Measurements from ENCODE around the gene CHCHD3. TPM values are rescaled to one million over a fixed set of nuclear protein-coding genes. Genes with fewer than 3 reads are reported as not detected.

Gene CHCHD3
- total and polyA plus RNA-seq, 2 donors: 22.5 to 56.6 TPM

- Histone ChIP-seq H3K9me3 (ENCODE audit: control insufficient read depth in 2 of 2, insufficient read depth in 1 of 2, low read length in 1 of 2) (no peaks in the 10 kb centered on the region), H3K4me1 (ENCODE audit: control insufficient read depth in 2 of 2, insufficient read depth in 2 of 2, low read length in 2 of 2) (peaks cover 0 to 3% of the 10 kb centered on the region in 2 donors), H3K27me3 (ENCODE audit: control insufficient read depth in 2 of 2, insufficient read depth in 1 of 2, low read length in 1 of 2) (no peaks in the 10 kb centered on the region), H3K4me3 (ENCODE audit: low read length in 2 of 2) (no peak overlapping the region), H3K27ac (ENCODE audit: low read depth in 1 of 2, low read length in 1 of 2) (no peak overlapping the region), H3K36me3 (ENCODE audit: control insufficient read depth in 2 of 2, insufficient read depth in 2 of 2, low read length in 1 of 2) (no peaks in the 10 kb centered on the region)
- DNase-seq (ENCODE audit: low read depth in 6 of 9, low spot score in 9 of 9): no peak
- WGBS: 95% methylated on average over 4 of the region's 4 CpGs
Measured at GRCh38 chr7:133053321-133053891, 28.5 kb downstream of the CHCHD3 start.

GRCh38 chr7:133052826-133053225, 29.1 kb downstream of the CHCHD3 start:
- H3K4me3 ChIP-seq (ENCODE audit: low read length in 2 of 2): no peak overlapping the region
- no peaks in the 10 kb centered on the region for H3K27me3 ChIP-seq (ENCODE audit: control insufficient read depth in 2 of 2, insufficient read depth in 1 of 2, low read length in 1 of 2)
- no peak overlapping the region for H3K27ac ChIP-seq (ENCODE audit: low read depth in 1 of 2, low read length in 1 of 2)
- no peak for DNase-seq (ENCODE audit: low read depth in 6 of 9, low spot score in 9 of 9)
- H3K4me1 ChIP-seq (ENCODE audit: control insufficient read depth in 2 of 2, insufficient read depth in 2 of 2, low read length in 2 of 2): peaks cover 0 to 3% of the 10 kb centered on the region in 2 donors
- no peaks in the 10 kb centered on the region for H3K9me3 ChIP-seq (ENCODE audit: control insufficient read depth in 2 of 2, insufficient read depth in 1 of 2, low read length in 1 of 2)
- WGBS: 98% methylated on average over 2 of the region's 2 CpGs
- H3K36me3 ChIP-seq (ENCODE audit: control insufficient read depth in 2 of 2, insufficient read depth in 2 of 2, low read length in 1 of 2): no peaks in the 10 kb centered on the region

GRCh38 chr7:133052401-133052756, 29.5 kb downstream of the CHCHD3 start:
- Histone ChIP-seq H3K4me3 (ENCODE audit: low read length in 2 of 2) (no peak overlapping the region), H3K9me3 (ENCODE audit: control insufficient read depth in 2 of 2, insufficient read depth in 1 of 2, low read length in 1 of 2) (no peaks in the 10 kb centered on the region), H3K27ac (ENCODE audit: low read depth in 1 of 2, low read length in 1 of 2) (no peak overlapping the region), H3K36me3 (ENCODE audit: control insufficient read depth in 2 of 2, insufficient read depth in 2 of 2, low read length in 1 of 2) (no peaks in the 10 kb centered on the region), H3K4me1 (ENCODE audit: control insufficient read depth in 2 of 2, insufficient read depth in 2 of 2, low read length in 2 of 2) (peaks cover 0 to 3% of the 10 kb centered on the region in 2 donors), H3K27me3 (ENCODE audit: control insufficient read depth in 2 of 2, insufficient read depth in 1 of 2, low read length in 1 of 2) (no peaks in the 10 kb centered on the region)
- 99% methylated on average over 1 of the region's 1 CpG for WGBS
- no peak for DNase-seq (ENCODE audit: low read depth in 6 of 9, low spot score in 9 of 9)

- Histone ChIP-seq H3K4me3 (ENCODE audit: low read length in 2 of 2) (no peak overlapping the region), H3K27ac (ENCODE audit: low read depth in 1 of 2, low read length in 1 of 2) (no peak overlapping the region), H3K36me3 (ENCODE audit: control insufficient read depth in 2 of 2, insufficient read depth in 2 of 2, low read length in 1 of 2) (no peaks in the 10 kb centered on the region), H3K9me3 (ENCODE audit: control insufficient read depth in 2 of 2, insufficient read depth in 1 of 2, low read length in 1 of 2) (no peaks in the 10 kb centered on the region), H3K27me3 (ENCODE audit: control insufficient read depth in 2 of 2, insufficient read depth in 1 of 2, low read length in 1 of 2) (no peaks in the 10 kb centered on the region), H3K4me1 (ENCODE audit: control insufficient read depth in 2 of 2, insufficient read depth in 2 of 2, low read length in 2 of 2) (peaks cover 0 to 3% of the 10 kb centered on the region in 2 donors)
- WGBS: 97% methylated on average over 5 of the region's 5 CpGs
- no peak for DNase-seq (ENCODE audit: low read depth in 6 of 9, low spot score in 9 of 9)
Measured at GRCh38 chr7:133051719-133052400, 30.0 kb downstream of the CHCHD3 start.

- no peak overlapping the region for H3K4me3 ChIP-seq (ENCODE audit: low read length in 2 of 2)
- H3K4me1 ChIP-seq (ENCODE audit: control insufficient read depth in 2 of 2, insufficient read depth in 2 of 2, low read length in 2 of 2): peaks cover 0 to 3% of the 10 kb centered on the region in 2 donors
- H3K27ac ChIP-seq (ENCODE audit: low read depth in 1 of 2, low read length in 1 of 2): no peak overlapping the region
- no peaks in the 10 kb centered on the region for H3K36me3 ChIP-seq (ENCODE audit: control insufficient read depth in 2 of 2, insufficient read depth in 2 of 2, low read length in 1 of 2)
- 47% methylated on average over 2 of the region's 2 CpGs for WGBS
- H3K27me3 ChIP-seq (ENCODE audit: control insufficient read depth in 2 of 2, insufficient read depth in 1 of 2, low read length in 1 of 2): no peaks in the 10 kb centered on the region
- H3K9me3 ChIP-seq (ENCODE audit: control insufficient read depth in 2 of 2, insufficient read depth in 1 of 2, low read length in 1 of 2): no peaks in the 10 kb centered on the region
- peak; percentile 17 to 78 (median 33) for DNase-seq (ENCODE audit: low read depth in 6 of 9, low spot score in 9 of 9)
Measured at GRCh38 chr7:133051066-133051465, 30.8 kb downstream of the CHCHD3 start.

GRCh38 chr7:133050200-133050995, 31.5 kb downstream of the CHCHD3 start:
- Histone ChIP-seq H3K36me3 (ENCODE audit: control insufficient read depth in 2 of 2, insufficient read depth in 2 of 2, low read length in 1 of 2) (no peaks in the 10 kb centered on the region), H3K27me3 (ENCODE audit: control insufficient read depth in 2 of 2, insufficient read depth in 1 of 2, low read length in 1 of 2) (no peaks in the 10 kb centered on the region), H3K4me1 (ENCODE audit: control insufficient read depth in 2 of 2, insufficient read depth in 2 of 2, low read length in 2 of 2) (peaks cover 0 to 3% of the 10 kb centered on the region in 2 donors), H3K4me3 (ENCODE audit: low read length in 2 of 2) (no peak overlapping the region), H3K9me3 (ENCODE audit: control insufficient read depth in 2 of 2, insufficient read depth in 1 of 2, low read length in 1 of 2) (no peaks in the 10 kb centered on the region), H3K27ac (ENCODE audit: low read depth in 1 of 2, low read length in 1 of 2) (no peak overlapping the region)
- DNase-seq (ENCODE audit: low read depth in 6 of 9, low spot score in 9 of 9): no peak
- 95% methylated on average over 5 of the region's 5 CpGs for WGBS

GRCh38 chr7:133048589-133048988, 33.3 kb downstream of the CHCHD3 start:
- no peaks in the 10 kb centered on the region for H3K9me3 ChIP-seq (ENCODE audit: control insufficient read depth in 2 of 2, insufficient read depth in 1 of 2, low read length in 1 of 2)
- no peaks in the 10 kb centered on the region for H3K36me3 ChIP-seq (ENCODE audit: control insufficient read depth in 2 of 2, insufficient read depth in 2 of 2, low read length in 1 of 2)
- no peaks in the 10 kb centered on the region for H3K27me3 ChIP-seq (ENCODE audit: control insufficient read depth in 2 of 2, insufficient read depth in 1 of 2, low read length in 1 of 2)
- H3K27ac ChIP-seq (ENCODE audit: low read depth in 1 of 2, low read length in 1 of 2): no peak overlapping the region
- no peak overlapping the region for H3K4me3 ChIP-seq (ENCODE audit: low read length in 2 of 2)
- DNase-seq (ENCODE audit: low read depth in 6 of 9, low spot score in 9 of 9): no peak
- 98% methylated on average over 4 of the region's 4 CpGs for WGBS
- peaks cover 0 to 3% of the 10 kb centered on the region in 2 donors for H3K4me1 ChIP-seq (ENCODE audit: control insufficient read depth in 2 of 2, insufficient read depth in 2 of 2, low read length in 2 of 2)

- no peak for DNase-seq (ENCODE audit: low read depth in 6 of 9, low spot score in 9 of 9)
Measured at GRCh38 chr7:133047321-133047720, 34.6 kb downstream of the CHCHD3 start.

More at GRCh38 chr7:133047321-133047720, 34.6 kb downstream of the CHCHD3 start:
- Histone ChIP-seq H3K9me3 (ENCODE audit: control insufficient read depth in 2 of 2, insufficient read depth in 1 of 2, low read length in 1 of 2) (no peaks in the 10 kb centered on the region), H3K27me3 (ENCODE audit: control insufficient read depth in 2 of 2, insufficient read depth in 1 of 2, low read length in 1 of 2) (no peaks in the 10 kb centered on the region), H3K27ac (ENCODE audit: low read depth in 1 of 2, low read length in 1 of 2) (no peak overlapping the region), H3K36me3 (ENCODE audit: control insufficient read depth in 2 of 2, insufficient read depth in 2 of 2, low read length in 1 of 2) (no peaks in the 10 kb centered on the region), H3K4me3 (ENCODE audit: low read length in 2 of 2) (no peak overlapping the region), H3K4me1 (ENCODE audit: control insufficient read depth in 2 of 2, insufficient read depth in 2 of 2, low read length in 2 of 2) (peaks cover 0 to 3% of the 10 kb centered on the region in 2 donors)
- WGBS: 98% methylated on average over 2 of the region's 2 CpGs
